MV-4-11 (cell line): Measurements from ENCODE around the gene TRIM63.

Source experiments
- DNase-seq: peaks from one replicate; lab custom pipeline; 2025; lab: John Stamatoyannopoulos, UW

TRIM63 gene

DNA sequence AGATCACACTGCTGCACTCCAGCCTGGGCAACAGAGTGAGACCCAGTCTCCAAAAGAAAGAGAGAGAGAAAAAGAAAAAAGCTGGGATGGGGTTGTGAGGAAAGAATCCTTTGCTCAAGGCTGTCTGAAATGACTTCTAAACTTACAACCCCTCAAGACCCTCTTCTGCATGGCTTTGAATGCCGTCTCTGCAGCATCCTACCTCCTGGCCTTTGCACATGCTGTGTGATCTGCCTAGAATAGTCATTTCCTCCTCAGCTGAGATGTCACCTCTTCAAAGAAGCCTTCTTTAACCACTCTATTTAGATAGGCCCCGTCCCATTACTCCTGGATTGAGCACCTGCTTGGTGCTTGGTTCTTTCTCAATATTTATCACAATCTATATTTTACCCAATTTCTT, 17.4 kb upstream of the TRIM63 start:
- no peak for DNase-seq

- DNase-seq, result no peak
These were observed 16.7 kb upstream of the TRIM63 start for GRCh38 chr1:26084091-26084561.

DNA sequence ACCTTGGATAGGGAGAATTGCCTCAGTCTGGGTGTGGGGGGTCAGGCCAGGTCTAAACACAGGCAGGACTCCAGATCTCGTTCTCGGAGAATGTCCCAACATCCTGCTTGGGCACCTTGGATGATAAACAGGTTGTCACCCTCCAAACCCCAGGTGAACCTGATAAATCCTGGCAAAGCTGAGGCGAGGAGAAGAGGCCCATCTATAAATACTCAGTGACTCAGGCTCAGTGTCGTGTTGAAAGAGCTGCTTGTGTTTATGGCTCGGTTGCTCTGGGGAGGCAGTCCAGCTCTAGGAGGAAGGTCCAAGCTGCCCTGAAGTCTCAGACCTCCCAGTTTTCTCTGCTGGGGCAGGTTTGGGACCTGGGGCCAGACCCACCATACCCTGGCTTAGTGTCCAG, 15.8 kb upstream of the TRIM63 start:
- DNase-seq, result no peak

GRCh38 chr1:26082020-26082350, 14.6 kb upstream of the TRIM63 start:
- no peak for DNase-seq

DNA sequence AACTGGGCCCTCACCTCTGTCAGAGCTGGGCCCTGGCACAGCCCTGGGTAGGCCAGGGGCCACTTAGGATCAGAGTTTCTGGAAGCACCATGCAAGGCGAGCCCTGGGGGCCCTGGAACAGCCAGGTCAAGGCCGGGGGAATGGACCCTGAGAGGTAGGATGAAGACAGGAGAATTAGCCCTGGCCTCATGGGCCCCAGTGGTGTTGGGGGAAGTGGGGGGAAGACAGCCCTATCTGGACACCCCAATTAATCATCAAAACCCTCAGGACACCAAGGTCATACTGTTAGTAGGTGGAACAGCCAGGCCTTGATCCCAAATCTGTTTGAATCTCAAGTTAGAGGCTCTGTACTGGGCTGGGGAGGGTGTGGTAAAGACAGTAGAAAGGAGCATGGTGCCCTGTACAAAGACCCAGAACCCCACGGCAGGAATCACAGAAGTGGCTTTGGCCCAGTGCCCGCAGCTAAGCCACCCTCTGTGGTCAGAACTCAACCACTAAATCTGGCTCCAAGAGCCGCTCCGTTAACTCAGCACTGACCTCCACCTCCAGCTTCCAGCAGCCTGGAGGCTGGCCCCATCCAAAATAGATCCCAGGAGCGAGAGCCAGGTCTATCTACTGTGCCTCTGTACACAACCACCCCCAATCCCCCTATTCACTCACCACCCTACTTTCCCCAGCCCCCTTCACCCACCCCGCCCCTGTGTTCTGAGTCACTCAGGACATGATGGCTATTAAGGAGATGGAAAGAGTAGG, 14.0 kb upstream of the TRIM63 start:
- DNase-seq, result peak; percentile 5

DNA sequence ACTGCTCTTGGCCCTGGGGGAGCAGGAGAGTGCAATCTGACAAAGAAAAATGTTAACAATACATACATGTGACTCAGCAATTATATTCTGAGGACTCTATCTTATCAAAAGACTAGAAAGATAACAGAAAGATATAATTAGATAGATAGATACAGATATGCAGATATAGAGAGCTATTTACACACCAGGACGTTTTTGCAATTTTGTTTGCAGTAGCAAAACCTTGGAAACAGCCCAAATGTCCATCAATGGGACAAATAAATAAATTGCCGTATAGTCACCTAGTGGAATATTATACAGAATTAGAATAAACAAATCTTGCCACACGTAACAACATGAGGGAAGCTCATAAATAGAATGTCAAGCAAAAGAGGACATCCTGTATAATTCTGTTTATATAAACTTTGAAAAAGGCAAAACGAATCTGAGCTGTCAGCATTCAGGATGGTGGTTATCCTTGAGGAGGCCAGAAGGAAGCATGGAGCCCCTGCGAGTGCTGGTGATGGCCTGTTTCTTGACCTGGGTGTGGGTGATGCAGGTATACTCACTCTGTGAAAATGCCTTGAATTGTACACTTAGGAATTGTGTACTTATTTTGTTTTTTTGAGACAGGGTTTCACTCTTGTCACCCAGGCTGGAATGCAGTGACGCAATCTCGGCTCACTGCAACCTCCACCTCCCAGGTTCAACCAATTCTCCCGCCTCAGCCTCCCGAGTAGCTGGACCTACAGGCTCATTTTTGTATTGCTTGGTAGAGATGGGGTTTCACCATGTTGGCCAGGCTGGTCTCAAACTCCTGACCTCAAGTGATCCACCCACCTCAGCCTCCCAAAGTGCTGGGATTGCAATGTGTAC, 12.8 kb upstream of the TRIM63 start:
- no peak for DNase-seq

DNA sequence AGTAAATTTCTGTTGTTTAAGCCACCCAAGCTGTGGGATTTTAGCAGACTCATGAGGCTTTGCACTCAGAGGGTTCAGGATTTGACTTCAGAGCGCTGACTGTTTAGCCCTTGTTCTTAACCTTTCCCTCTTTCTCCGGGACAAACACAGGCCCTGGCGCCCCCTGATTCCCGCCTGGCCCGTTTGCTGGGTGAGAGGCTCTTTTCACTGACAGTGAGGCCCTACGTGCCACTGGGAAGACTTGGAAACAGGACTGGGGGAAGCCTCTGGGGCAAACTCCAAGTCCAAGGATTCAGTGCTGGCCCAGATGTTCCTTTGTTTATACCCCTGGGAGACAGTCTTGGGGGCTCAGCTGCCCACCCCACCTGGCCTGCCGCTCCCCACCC, 11.7 kb upstream of the TRIM63 start:
- DNase-seq, result no peak

GRCh38 chr1:26078286-26079177, 11.1 kb upstream of the TRIM63 start:
- no peak for DNase-seq

GRCh38 chr1:26077524-26077923, 10.1 kb upstream of the TRIM63 start:
- DNase-seq, result no peak

- DNase-seq, result no peak
These were observed 8.2 kb upstream of the TRIM63 start for GRCh38 chr1:26075421-26076144.

DNA sequence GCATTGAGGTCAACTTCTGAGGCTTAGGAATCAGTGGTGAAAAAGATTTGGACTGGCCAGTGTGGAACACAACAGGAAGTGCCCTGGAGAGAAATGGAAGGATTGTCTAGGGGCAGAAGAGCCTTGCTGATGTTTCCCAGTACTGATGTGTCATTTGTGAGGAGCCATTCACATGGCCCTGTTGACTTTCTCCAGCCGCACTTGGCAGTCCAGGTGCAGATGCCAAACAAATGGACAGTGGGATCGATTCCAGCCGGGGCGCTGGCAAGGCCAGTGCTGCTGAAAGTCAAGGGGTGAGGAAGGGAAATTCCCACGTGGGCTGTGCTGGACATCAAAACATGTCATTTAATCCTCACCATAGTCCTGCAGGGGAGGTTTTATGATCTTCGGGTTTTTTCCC, 4.9 kb upstream of the TRIM63 start:
- DNase-seq, result no peak

GRCh38 chr1:26070963-26071342, 3.5 kb upstream of the TRIM63 start:
- no peak for DNase-seq

- peak; percentile 29 for DNase-seq
These were observed 3.0 kb upstream of the TRIM63 start for GRCh38 chr1:26070296-26070962.

DNA sequence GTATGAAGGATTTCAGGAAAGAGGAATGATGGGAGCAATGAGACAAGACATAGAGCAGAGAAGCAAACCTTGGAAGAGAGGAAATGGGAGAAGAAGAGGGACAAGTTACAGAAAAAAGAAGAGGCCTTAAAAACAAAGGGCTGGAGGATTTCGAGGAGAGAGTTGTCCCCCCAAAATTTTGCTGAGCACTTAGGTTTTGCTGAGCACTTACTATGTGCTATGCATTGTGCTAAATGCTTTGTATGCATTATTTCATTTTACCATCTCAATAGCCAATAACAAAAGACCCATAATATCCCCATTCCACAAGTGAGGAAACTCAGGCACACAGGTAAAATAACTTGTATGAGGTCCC, 2.5 kb upstream of the TRIM63 start:
- no peak for DNase-seq

- no peak for DNase-seq
These were observed 573 bp downstream of the TRIM63 start for GRCh38 chr1:26066857-26067256.

DNA sequence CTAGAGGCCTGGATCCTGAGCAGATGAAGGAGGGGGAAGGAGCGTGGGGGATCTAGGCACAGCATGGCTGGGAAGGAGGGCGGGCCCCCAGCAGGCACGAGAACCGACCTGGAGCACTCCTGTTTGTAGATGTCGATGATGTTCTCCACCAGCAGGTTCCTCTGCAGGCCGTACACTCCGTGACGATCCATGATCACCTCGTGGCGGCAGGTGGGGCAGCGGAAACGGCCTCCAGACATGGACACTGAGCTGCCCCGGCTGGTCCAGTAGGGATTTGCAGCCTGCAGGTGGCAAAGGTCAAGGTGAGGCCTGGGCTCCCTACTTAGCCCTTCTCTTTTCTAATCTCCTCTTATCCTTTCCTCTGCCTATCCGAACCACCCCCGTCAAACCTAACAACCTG, 1.3 kb downstream of the TRIM63 start:
- DNase-seq, result no peak

GRCh38 chr1:26064553-26064952, 2.9 kb downstream of the TRIM63 start:
- DNase-seq, result no peak

- DNase-seq, result no peak
These were observed 6.4 kb downstream of the TRIM63 start for GRCh38 chr1:26060832-26061574.

- no peak for DNase-seq
These were observed 7.5 kb downstream of the TRIM63 start for GRCh38 chr1:26059906-26060305.

- DNase-seq, result no peak
These were observed 9.3 kb downstream of the TRIM63 start for GRCh38 chr1:26058052-26058595.
